ENCODE measurements around the gene SLC12A6. TPM values are rescaled to one million over a fixed set of nuclear protein-coding genes. Genes with fewer than 3 reads are reported as not detected.
A peak's percentile ranks its signal among the peaks of the same experiment; 100 is the strongest.
"Not testable (repeated sequence)": the region's sequence is repeated elsewhere in the genome, so short reads cannot be mapped to it uniquely, and the experiment has no call there.

SLC12A6 gene
- total and polyA plus RNA-seq, 5 experiments from 2014 or later = 4.0 to 138 (median 13.3) TPM

GRCh38 chr15:34353627-34354026, 16.0 kb upstream of the SLC12A6 start:
- no peaks in the 10 kb centered on the region for H3K27me3 Mint-ChIP-seq

GRCh38 chr15:34352996-34353395, 15.4 kb upstream of the SLC12A6 start:
- POLR2A ChIA-PET = interaction anchor here (0.7 kb wide), 1 partner anchor 251 kb away, joined by 4 read pairs; the partner anchor contains the start of gene EMC7
- DNase-seq, H3K27ac Mint-ChIP-seq, ATAC-seq, H3K27me3 Mint-ChIP-seq, H3K9me3 Mint-ChIP-seq, H3K4me3 Mint-ChIP-seq, H3K4me1 Mint-ChIP-seq: not testable (repeated sequence)
- H3K36me3 Mint-ChIP-seq = peaks cover 0 to 16% (median 0%) of the 10 kb centered on the region in 3 donors

More at GRCh38 chr15:34353627-34354026, 16.0 kb upstream of the SLC12A6 start:
- POLR2A ChIA-PET = no interaction called here
- DNase-seq (no peak), ATAC-seq (no peak)
- Mint-ChIP-seq H3K4me3 (no peak overlapping the region), H3K9me3 (no peaks in the 10 kb centered on the region), H3K36me3 (peaks cover 0 to 21% (median 0%) of the 10 kb centered on the region in 3 donors), H3K27ac (peak overlapping the region in 1 of 10 donors; percentile 43), H3K4me1 (no peaks in the 10 kb centered on the region)

- no peaks in the 10 kb centered on the region for H3K4me1 Mint-ChIP-seq
- no peak overlapping the region for H3K4me3 Mint-ChIP-seq
- no peak for ATAC-seq
- DNase-seq = no peak
- H3K27me3 Mint-ChIP-seq = no peaks in the 10 kb centered on the region
- POLR2A ChIA-PET = no interaction called here
- H3K9me3 Mint-ChIP-seq = no peaks in the 10 kb centered on the region
- H3K27ac Mint-ChIP-seq = peak overlapping the region in 1 of 10 donors; percentile 38
- no peaks in the 10 kb centered on the region for H3K36me3 Mint-ChIP-seq
Observed at GRCh38 chr15:34349769-34350168, 12.2 kb upstream of the SLC12A6 start.

GRCh38 chr15:34348735-34349300, 11.2 kb upstream of the SLC12A6 start:
- POLR2A ChIA-PET = no interaction called here
- Mint-ChIP-seq H3K36me3 (no peaks in the 10 kb centered on the region), H3K4me1 (no peaks in the 10 kb centered on the region), H3K27ac (no peak overlapping the region), H3K27me3 (no peaks in the 10 kb centered on the region), H3K4me3 (no peak overlapping the region), H3K9me3 (no peaks in the 10 kb centered on the region)
- ATAC-seq (no peak), DNase-seq (no peak)

GRCh38 chr15:34347951-34348638, 10.5 kb upstream of the SLC12A6 start:
- Mint-ChIP-seq H3K27me3 (no peaks in the 10 kb centered on the region), H3K4me3 (no peak overlapping the region), H3K27ac (peak overlapping the region in 1 of 10 donors; percentile 60), H3K36me3 (no peaks in the 10 kb centered on the region), H3K9me3 (no peaks in the 10 kb centered on the region), H3K4me1 (no peaks in the 10 kb centered on the region)
- no peak for DNase-seq
- POLR2A ChIA-PET = no interaction called here
- no peak for ATAC-seq

GRCh38 chr15:34342737-34343575, 5.4 kb upstream of the SLC12A6 start, which contains the start of the genes NOP10 and NUTM1:
TSS of gene NOP10 (minus strand) at chr15:34343136. CDS start at chr15:34343073, 63 bp downstream.
TSS of gene NUTM1 (plus strand) at chr15:34343315. CDS start at chr15:34343697, 382 bp downstream.
- peak within 1 kb of the TSS in 8 of 10 donors; percentile 12 to 90 (median 84) for H3K27ac Mint-ChIP-seq
- H3K4me1 Mint-ChIP-seq = peaks cover 6 to 30% (median 27%) of the 10 kb centered on the region in 4 donors
- H3K27me3 Mint-ChIP-seq = no peaks in the 10 kb centered on the region
- no peaks in the 10 kb centered on the region for H3K9me3 Mint-ChIP-seq
- H3K36me3 Mint-ChIP-seq = peaks cover 5 to 27% (median 7%) of the 10 kb centered on the region in 3 donors
- no peak within 1 kb of the TSS for H3K4me3 Mint-ChIP-seq
- POLR2A ChIA-PET = interaction anchor here (0.7 to 1.9 kb wide), 16 partner anchors 9 to 645 kb away, joined by 3 to 48 read pairs (median 4); partner anchors contain the start of genes EMC4, EMC7, KATNBL1 and LPCAT4
- ATAC-seq = peak; percentile 85 to 87
- peak; percentile 84 to 95 (median 93) for DNase-seq

- H3K27me3 Mint-ChIP-seq, H3K4me3 Mint-ChIP-seq, H3K9me3 Mint-ChIP-seq, ATAC-seq: not testable (repeated sequence)
- Mint-ChIP-seq H3K36me3 (peaks cover 5 to 27% (median 7%) of the 10 kb centered on the region in 3 donors), H3K27ac (peak overlapping the region in 7 of 10 donors; percentile 12 to 90 (median 84)), H3K4me1 (peaks cover 6 to 30% (median 27%) of the 10 kb centered on the region in 4 donors)
- peak in 3 of 10 donors; percentile 2 to 29 (median 24) for DNase-seq
- POLR2A ChIA-PET = interaction anchor here (0.7 to 1.9 kb wide), 14 partner anchors 10 to 646 kb away, joined by 3 to 48 read pairs (median 4); partner anchors contain the start of genes EMC4, EMC7, KATNBL1 and LPCAT4
Observed at GRCh38 chr15:34342213-34342736, 4.7 kb upstream of the SLC12A6 start.

- H3K4me1 Mint-ChIP-seq = peaks cover 11 to 37% (median 32%) of the 10 kb centered on the region in 4 donors
- ATAC-seq = no peak
- peak overlapping the region in 3 of 10 donors; percentile 40 to 60 (median 55) for H3K4me3 Mint-ChIP-seq
- peak overlapping the region in 9 of 10 donors; percentile 12 to 90 (median 83) for H3K27ac Mint-ChIP-seq
- DNase-seq = no peak
- peaks cover 5 to 27% (median 7%) of the 10 kb centered on the region in 3 donors for H3K36me3 Mint-ChIP-seq
- no peaks in the 10 kb centered on the region for H3K27me3 Mint-ChIP-seq
- POLR2A ChIA-PET = interaction anchor here (1.6 to 1.9 kb wide), 3 partner anchors 14 to 647 kb away, joined by 4 to 48 read pairs (median 8); partner anchors contain the start of genes LPCAT4 and ZNF770
- H3K9me3 Mint-ChIP-seq = no peaks in the 10 kb centered on the region
Observed at GRCh38 chr15:34341381-34342212, 4.0 kb upstream of the SLC12A6 start.

GRCh38 chr15:34339946-34340345, 2.4 kb upstream of the SLC12A6 start:
- Mint-ChIP-seq H3K36me3 (peaks cover 5 to 27% (median 7%) of the 10 kb centered on the region in 3 donors), H3K4me3 (peak overlapping the region in 8 of 10 donors; percentile 22 to 70 (median 54)), H3K27me3 (no peaks in the 10 kb centered on the region), H3K27ac (peak overlapping the region in 8 of 10 donors; percentile 25 to 78 (median 62)), H3K4me1 (peaks cover 20 to 54% (median 46%) of the 10 kb centered on the region in 4 donors), H3K9me3 (no peaks in the 10 kb centered on the region)
- no peak for DNase-seq
- no peak for ATAC-seq
- POLR2A ChIA-PET = interaction anchor here (1.1 to 9.0 kb wide), 2 partner anchors 17 to 243 kb away, joined by 3 to 215 read pairs; partner anchors contain the start of gene GOLGA8B

GRCh38 chr15:34338347-34338746, 766 bp upstream of the SLC12A6 start:
- H3K36me3 Mint-ChIP-seq = peaks cover 5 to 27% (median 7%) of the 10 kb centered on the region in 3 donors
- DNase-seq = no peak
- ATAC-seq = no peak
- peak overlapping the region in 6 of 10 donors; percentile 66 to 91 (median 88) for H3K27ac Mint-ChIP-seq
- no peaks in the 10 kb centered on the region for H3K27me3 Mint-ChIP-seq
- peaks cover 23 to 68% (median 55%) of the 10 kb centered on the region in 4 donors for H3K4me1 Mint-ChIP-seq
- POLR2A ChIA-PET = interaction anchor here (0.7 to 9.0 kb wide), 8 partner anchors 15 to 237 kb away, joined by 3 to 215 read pairs (median 6); partner anchors contain the start of genes EMC7, KATNBL1, LPCAT4 and PGBD4
- H3K9me3 Mint-ChIP-seq = no peaks in the 10 kb centered on the region
- H3K4me3 Mint-ChIP-seq = peak overlapping the region in 9 of 10 donors; percentile 66 to 100 (median 82)
